ENCODE measurements around the gene ING4. TPM values are rescaled to one million over a fixed set of nuclear protein-coding genes. Genes with fewer than 3 reads are reported as not detected.
"Not testable (repeated sequence)": the region's sequence is repeated elsewhere in the genome, so short reads cannot be mapped to it uniquely, and the experiment has no call there.

Gene ING4
- total RNA-seq = 105 and 110 TPM in 2 replicates
- long read RNA-seq, transcript ING4-201 (8 exons, 1,709 nt) = major isoform, 108 of 304 reads
- long read RNA-seq, transcript ING4-209 (7 exons, 776 nt) = minor isoform, 5 of 304 reads
- long read RNA-seq, transcript ING4-202 (8 exons, 1,393 nt) = minor isoform, 91 of 304 reads
- long read RNA-seq, transcript ING4-203 (8 exons, 741 nt) = minor isoform, 33 of 304 reads
- long read RNA-seq, partial matches to known transcripts = 8 of 304 reads
- long read RNA-seq, other reads (novel, unspliced or antisense) = 48 of 304 reads

DNA sequence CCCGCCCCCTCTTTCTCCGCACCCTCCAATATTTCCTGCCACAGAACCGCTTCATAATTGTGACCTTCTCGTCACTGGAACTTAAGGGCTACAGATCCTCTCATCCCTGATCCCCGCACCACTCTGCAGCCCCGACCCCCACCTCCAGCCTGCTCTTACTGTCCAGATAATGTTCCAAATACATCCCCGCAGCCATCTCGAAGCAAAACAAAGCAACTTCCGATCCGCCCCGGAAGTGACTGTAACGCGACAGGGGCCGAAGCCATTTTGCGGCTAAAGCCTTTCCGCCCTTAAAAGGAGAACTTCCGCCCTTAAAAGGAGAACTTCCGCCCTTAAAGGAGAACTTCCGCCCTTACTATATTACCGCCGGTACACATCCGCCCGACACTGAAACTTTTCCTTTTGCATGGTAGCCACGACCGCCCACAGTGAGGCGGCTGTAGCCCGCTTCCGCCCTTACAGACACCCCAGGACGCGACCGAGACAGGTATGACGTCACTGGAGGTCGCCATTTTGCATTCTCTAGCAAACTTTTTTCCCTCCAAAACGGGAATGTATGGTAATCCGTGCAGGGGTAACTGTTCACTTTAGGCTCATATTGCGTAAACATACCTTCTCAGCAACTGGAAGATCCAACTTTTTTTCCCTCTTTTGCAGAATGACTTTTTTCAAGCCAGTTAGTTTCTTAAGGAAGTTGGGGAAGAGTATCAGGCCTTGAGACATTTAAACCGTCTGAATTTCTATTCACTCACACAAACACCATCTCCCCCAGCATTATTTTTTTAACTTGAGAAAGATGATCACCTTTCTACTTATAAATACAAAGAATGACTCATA, at the start of gene ING4:
TSS of gene ING4 (minus strand) at position 214 of the 837 bp plus-strand sequence. CDS start at position 196, 18 bp downstream.
- Mint-ChIP-seq H3K27me3 (no peaks in the 10 kb centered on the region), H3K36me3 (ENCODE audit: insufficient read depth) (peaks cover 19% of the 10 kb centered on the region), H3K4me3 (ENCODE audit: low read depth) (peak within 1 kb of the TSS; percentile 91), H3K9me3 (ENCODE audit: low read depth) (no peaks in the 10 kb centered on the region), H3K4me1 (ENCODE audit: low read depth) (peaks cover 13% of the 10 kb centered on the region), H3K27ac (peak within 1 kb of the TSS; percentile 98)
- peak; percentile 95 for DNase-seq (ENCODE audit: low spot score, unreplicated experiment)
- TF ChIP-seq, protein P1, sequence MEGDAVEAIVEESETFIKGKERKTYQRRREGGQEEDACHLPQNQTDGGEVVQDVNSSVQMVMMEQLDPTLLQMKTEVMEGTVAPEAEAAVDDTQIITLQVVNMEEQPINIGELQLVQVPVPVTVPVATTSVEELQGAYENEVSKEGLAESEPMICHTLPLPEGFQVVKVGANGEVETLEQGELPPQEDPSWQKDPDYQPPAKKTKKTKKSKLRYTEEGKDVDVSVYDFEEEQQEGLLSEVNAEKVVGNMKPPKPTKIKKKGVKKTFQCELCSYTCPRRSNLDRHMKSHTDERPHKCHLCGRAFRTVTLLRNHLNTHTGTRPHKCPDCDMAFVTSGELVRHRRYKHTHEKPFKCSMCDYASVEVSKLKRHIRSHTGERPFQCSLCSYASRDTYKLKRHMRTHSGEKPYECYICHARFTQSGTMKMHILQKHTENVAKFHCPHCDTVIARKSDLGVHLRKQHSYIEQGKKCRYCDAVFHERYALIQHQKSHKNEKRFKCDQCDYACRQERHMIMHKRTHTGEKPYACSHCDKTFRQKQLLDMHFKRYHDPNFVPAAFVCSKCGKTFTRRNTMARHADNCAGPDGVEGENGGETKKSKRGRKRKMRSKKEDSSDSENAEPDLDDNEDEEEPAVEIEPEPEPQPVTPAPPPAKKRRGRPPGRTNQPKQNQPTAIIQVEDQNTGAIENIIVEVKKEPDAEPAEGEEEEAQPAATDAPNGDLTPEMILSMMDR (IDR thresholded peaks at IDR 0.05; ENCODE audit: unreplicated experiment) = no peak

- TF ChIP-seq, protein P1 (IDR thresholded peaks at IDR 0.05; ENCODE audit: unreplicated experiment) = no peak
- no peak overlapping the region for H3K4me3 Mint-ChIP-seq (ENCODE audit: low read depth)
- no peaks in the 10 kb centered on the region for H3K9me3 Mint-ChIP-seq (ENCODE audit: low read depth)
- no peak overlapping the region for H3K27ac Mint-ChIP-seq
- H3K4me1 Mint-ChIP-seq (ENCODE audit: low read depth) = no peaks in the 10 kb centered on the region
- no peaks in the 10 kb centered on the region for H3K36me3 Mint-ChIP-seq (ENCODE audit: insufficient read depth)
- DNase-seq (ENCODE audit: low spot score, unreplicated experiment) = no peak
- H3K27me3 Mint-ChIP-seq = peaks cover 20% of the 10 kb centered on the region
Observed at GRCh38 chr12:6708960-6709394, 46.1 kb upstream of the ING4 start.

DNA sequence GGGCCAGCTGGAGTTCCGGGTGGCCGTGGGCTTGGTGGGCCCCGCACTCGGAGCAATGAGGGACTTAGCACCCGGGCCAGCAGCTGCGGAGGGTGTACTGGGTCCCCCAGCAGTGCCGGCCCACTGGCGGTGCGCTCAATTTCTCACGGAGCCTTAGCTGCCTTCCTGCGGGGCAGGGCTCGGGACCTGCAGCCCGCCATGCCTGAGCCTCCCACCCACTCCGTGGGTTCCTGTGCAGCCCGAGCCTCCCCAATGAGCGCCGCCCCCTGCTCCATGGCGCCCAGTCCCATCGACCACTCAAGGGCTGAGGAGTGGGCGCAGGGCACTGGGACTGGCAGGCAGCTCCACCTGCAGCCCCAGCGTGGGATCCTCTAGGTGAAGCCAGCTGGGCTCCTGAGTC, 45.4 kb upstream of the ING4 start:
- peaks cover 25% of the 10 kb centered on the region for H3K27me3 Mint-ChIP-seq
- not testable (repeated sequence) for H3K4me3 Mint-ChIP-seq (ENCODE audit: low read depth); H3K36me3 Mint-ChIP-seq (ENCODE audit: insufficient read depth); H3K27ac Mint-ChIP-seq; H3K9me3 Mint-ChIP-seq (ENCODE audit: low read depth); DNase-seq (ENCODE audit: low spot score, unreplicated experiment); H3K4me1 Mint-ChIP-seq (ENCODE audit: low read depth)

DNA sequence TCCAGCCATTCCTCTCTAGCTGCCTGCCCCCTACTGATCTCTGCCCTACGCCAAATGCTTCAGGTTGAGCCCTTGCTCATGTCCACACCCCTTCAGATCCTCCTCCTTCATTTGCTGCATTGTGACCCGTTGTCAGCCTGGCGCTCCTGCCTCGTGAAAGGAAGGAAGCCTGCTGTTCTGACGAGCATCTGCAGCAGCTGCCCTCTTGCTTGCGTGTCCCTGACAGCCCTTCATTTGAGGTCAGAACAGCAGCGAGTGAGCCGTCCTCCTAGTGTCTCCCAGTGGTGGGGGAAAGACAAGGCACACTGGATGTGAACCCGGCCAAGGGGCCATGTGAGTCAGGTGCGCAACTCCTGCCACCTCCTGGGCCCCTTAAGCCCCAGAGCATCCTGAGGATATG, 40.7 kb upstream of the ING4 start:
- H3K36me3 Mint-ChIP-seq (ENCODE audit: insufficient read depth) = no peaks in the 10 kb centered on the region
- H3K27me3 Mint-ChIP-seq = peaks cover 60% of the 10 kb centered on the region
- TF ChIP-seq, protein P1 (IDR thresholded peaks at IDR 0.05; ENCODE audit: unreplicated experiment) = no peak
- DNase-seq (ENCODE audit: low spot score, unreplicated experiment) = no peak
- peaks cover 9% of the 10 kb centered on the region for H3K4me1 Mint-ChIP-seq (ENCODE audit: low read depth)
- H3K9me3 Mint-ChIP-seq (ENCODE audit: low read depth) = no peaks in the 10 kb centered on the region
- H3K27ac Mint-ChIP-seq = no peak overlapping the region
- no peak overlapping the region for H3K4me3 Mint-ChIP-seq (ENCODE audit: low read depth)

- H3K27ac Mint-ChIP-seq = peak overlapping the region; percentile 18
- DNase-seq (ENCODE audit: low spot score, unreplicated experiment) = no peak
- no peaks in the 10 kb centered on the region for H3K9me3 Mint-ChIP-seq (ENCODE audit: low read depth)
- peaks cover 9% of the 10 kb centered on the region for H3K4me1 Mint-ChIP-seq (ENCODE audit: low read depth)
- no peaks in the 10 kb centered on the region for H3K36me3 Mint-ChIP-seq (ENCODE audit: insufficient read depth)
- TF ChIP-seq, protein P1 (IDR thresholded peaks at IDR 0.05; ENCODE audit: unreplicated experiment) = no peak
- peaks cover 82% of the 10 kb centered on the region for H3K27me3 Mint-ChIP-seq
- H3K4me3 Mint-ChIP-seq (ENCODE audit: low read depth) = peak overlapping the region; percentile 71
Observed at GRCh38 chr12:6701078-6701768, 38.3 kb upstream of the ING4 start.

Measured in progenitor cell of endocrine pancreas (in vitro differentiated cells).